GM21423 (cell line): Measurements from ENCODE around the gene DNER.
"Not testable (repeated sequence)": the region's sequence is repeated elsewhere in the genome, so short reads cannot be mapped to it uniquely, and the experiment has no call there.

ENCODE experiments used
- ATAC-seq: cut with Tn5 transposase; IDR thresholded peaks from one replicate; pipeline ENCODE4 v1.9.1; 2021; ENCODE audit warnings: mild to moderate bottlenecking, moderate library complexity; ENCODE audit not compliant: unreplicated experiment

DNER gene

GRCh38 chr2:229409751-229410181 is 304.6 kb downstream of the DNER start:
- no peak for ATAC-seq

- ATAC-seq: no peak
Measured at GRCh38 chr2:229408962-229409361, 305.4 kb downstream of the DNER start.

GRCh38 chr2:229408356-229408755 is 306.0 kb downstream of the DNER start:
- ATAC-seq: no peak

- no peak for ATAC-seq
Measured at GRCh38 chr2:229407170-229407569, 307.2 kb downstream of the DNER start.

GRCh38 chr2:229405796-229406195 is 308.6 kb downstream of the DNER start:
- ATAC-seq: no peak

GRCh38 chr2:229403296-229403695 is 311.1 kb downstream of the DNER start:
- ATAC-seq: no peak

GRCh38 chr2:229401171-229401865 is 313.0 kb downstream of the DNER start:
- ATAC-seq: no peak

GRCh38 chr2:229393926-229394325 is 320.4 kb downstream of the DNER start:
- no peak for ATAC-seq

GRCh38 chr2:229392196-229392595 is 322.2 kb downstream of the DNER start:
- no peak for ATAC-seq

GRCh38 chr2:229388731-229389130 is 325.6 kb downstream of the DNER start:
- ATAC-seq: no peak

GRCh38 chr2:229387866-229388265 is 326.5 kb downstream of the DNER start:
- ATAC-seq: no peak

- ATAC-seq: no peak
Measured at GRCh38 chr2:229380101-229380625, 334.2 kb downstream of the DNER start.

- no peak for ATAC-seq
Measured at GRCh38 chr2:229378386-229378785, 336.0 kb downstream of the DNER start.

GRCh38 chr2:229376866-229377265 is 337.5 kb downstream of the DNER start:
- ATAC-seq: no peak

GRCh38 chr2:229375251-229375650 is 339.1 kb downstream of the DNER start:
- no peak for ATAC-seq

- not testable (repeated sequence) for ATAC-seq
Measured at GRCh38 chr2:229373311-229373710, 341.0 kb downstream of the DNER start.

GRCh38 chr2:229372207-229372606 is 342.1 kb downstream of the DNER start:
- ATAC-seq: no peak

GRCh38 chr2:229371086-229371485 is 343.3 kb downstream of the DNER start:
- ATAC-seq: no peak

GRCh38 chr2:229370509-229370908 is 343.8 kb downstream of the DNER start:
- ATAC-seq: no peak

- ATAC-seq: no peak
Measured at GRCh38 chr2:229363185-229363814, 351.1 kb downstream of the DNER start.

- ATAC-seq: no peak
Measured at GRCh38 chr2:229350883-229351282, 363.5 kb downstream of the DNER start.

- ATAC-seq: no peak
Measured at GRCh38 chr2:229350117-229350805, 364.1 kb downstream of the DNER start.
